HG02678 (cell line): ENCODE measurements around the gene SOX8.

ENCODE experiments used
- ATAC-seq: cut with Tn5 transposase; IDR thresholded peaks from one replicate; pipeline ENCODE4 v1.9.1; 2021; ENCODE audit warnings: mild to moderate bottlenecking, moderate library complexity; ENCODE audit not compliant: unreplicated experiment

The SOX8 gene

DNA sequence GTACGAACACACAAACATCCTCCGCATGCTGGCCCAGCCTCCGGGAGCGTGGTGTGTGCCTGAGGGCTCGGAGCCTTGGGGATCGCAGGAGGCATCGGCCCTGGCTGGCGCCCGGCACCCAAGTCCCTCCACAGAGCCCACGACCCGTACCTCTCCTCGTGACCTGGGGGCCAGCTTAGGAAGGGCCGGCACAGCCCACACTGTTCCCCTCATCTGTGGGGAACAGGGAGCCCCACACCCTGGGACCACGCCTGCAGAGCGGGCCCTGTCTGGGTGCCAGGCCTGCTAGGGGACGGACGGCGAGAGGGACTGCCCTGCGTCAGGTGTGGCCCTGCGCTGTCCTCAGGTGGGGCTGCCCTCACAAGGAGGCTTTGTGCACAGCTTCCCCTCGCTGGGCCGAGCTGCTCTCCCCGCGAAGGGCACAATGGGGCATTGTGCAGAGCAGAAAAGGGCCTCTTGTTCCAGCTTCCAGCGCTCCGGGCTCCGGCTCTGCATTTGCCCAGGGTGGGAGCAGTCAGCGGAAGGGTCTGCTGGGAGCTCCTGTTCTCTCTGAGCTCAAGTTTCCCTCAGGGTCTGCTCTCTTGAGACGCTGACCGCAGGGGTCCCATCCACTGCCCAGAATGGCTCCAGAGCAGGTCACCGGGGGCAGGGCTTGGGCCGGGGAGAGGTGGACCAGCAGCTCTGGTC, 9.1 kb upstream of the SOX8 start:
- no peak for ATAC-seq

GRCh38 chr16:973366-973765, 8.2 kb upstream of the SOX8 start:
- ATAC-seq: no peak

GRCh38 chr16:974001-974601, 7.5 kb upstream of the SOX8 start:
- no peak for ATAC-seq

GRCh38 chr16:974611-975261, 6.8 kb upstream of the SOX8 start:
- no peak for ATAC-seq

DNA sequence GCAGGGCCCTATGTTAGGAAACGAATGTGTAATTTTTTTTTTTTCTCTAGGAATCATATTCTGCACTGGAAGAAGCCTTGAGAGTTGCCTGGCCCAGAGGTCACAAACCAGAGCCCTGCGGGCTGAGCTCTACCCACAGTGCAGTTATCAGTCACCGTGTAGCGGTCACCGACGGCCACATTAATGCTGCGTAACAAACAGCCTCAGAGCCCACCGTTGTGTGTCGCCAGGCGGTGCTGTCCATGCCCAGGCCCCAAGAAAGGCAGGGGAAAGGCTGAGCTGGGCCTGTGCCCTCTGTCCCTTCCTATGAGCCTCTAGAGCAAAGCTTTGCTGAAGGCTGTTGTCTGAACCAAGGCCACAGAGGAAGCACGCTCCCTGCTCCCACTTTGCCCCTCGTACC, 6.3 kb upstream of the SOX8 start:
- ATAC-seq: no peak

GRCh38 chr16:976389-976931, 5.1 kb upstream of the SOX8 start:
- no peak for ATAC-seq

DNA sequence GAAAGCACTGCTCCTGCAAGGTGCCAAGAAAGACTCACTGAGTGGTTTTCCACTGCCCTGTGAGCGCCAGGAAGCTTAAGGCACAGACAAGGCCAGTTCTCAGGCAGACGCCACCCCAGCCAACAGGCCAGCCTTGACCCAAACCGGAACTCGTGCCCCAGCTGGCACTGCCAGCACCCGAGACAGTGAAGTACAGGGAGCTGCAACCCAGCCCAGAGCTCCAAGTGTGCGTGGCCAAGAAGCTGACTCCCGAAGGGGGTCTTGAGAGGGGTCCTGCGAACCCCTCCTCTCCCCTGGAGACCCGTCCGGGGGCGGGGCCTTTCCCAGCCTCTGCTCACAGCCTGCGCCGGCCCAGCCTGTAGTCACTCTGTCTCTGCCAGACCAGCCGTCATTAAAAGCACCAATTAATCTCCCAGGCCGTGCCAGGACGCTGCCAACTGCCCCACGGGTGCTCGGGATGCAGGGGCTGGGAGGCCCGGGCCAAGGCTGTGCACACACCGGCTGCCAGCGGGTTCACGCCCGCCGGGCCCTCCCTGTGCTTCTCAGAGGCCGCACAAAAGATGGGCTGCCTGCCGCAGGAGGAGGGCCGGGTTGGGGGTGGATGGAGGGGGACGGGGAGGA, 4.4 kb upstream of the SOX8 start:
- no peak for ATAC-seq

GRCh38 chr16:977896-978295, 3.7 kb upstream of the SOX8 start:
- ATAC-seq: no peak

DNA sequence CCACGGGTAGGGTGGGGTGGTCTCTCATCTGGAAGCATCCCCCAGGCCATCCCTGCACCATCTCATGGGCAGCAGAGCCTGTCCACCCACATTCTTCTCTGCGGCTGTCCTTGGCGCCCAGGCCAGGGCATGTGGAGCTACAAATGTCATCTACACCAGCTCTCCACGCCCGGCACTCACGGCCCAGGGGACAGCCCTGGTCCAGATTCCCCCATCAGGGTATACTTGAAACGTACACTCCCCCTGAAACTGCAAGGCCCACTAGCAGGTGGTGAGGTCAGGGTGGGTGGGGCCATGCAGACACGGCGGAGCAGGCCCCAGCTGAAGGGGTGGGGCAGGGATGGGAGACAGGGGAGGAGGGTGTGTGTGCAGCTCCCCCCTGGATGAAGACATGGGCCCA, 3.2 kb upstream of the SOX8 start:
- no peak for ATAC-seq

- ATAC-seq: no peak
Measured at GRCh38 chr16:979147-979546, 2.4 kb upstream of the SOX8 start.

GRCh38 chr16:979859-980594, 1.5 kb upstream of the SOX8 start:
- ATAC-seq: no peak

DNA sequence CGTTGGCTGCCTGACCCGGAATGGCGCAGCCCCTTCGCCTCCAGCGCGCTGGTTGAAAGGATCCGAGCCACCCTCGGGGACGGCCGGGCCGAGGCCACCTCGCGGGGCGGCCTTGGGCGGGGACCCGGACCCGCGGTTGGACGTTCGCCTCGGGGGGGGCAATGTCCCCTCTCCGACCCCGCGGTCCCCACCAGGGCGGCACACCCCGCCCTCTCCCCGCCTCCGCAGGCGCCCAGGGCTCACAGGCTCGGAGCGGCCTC, 1.0 kb upstream of the SOX8 start:
- no peak for ATAC-seq

GRCh38 chr16:982145-983043, 824 bp downstream of the SOX8 start:
- ATAC-seq: no peak

DNA sequence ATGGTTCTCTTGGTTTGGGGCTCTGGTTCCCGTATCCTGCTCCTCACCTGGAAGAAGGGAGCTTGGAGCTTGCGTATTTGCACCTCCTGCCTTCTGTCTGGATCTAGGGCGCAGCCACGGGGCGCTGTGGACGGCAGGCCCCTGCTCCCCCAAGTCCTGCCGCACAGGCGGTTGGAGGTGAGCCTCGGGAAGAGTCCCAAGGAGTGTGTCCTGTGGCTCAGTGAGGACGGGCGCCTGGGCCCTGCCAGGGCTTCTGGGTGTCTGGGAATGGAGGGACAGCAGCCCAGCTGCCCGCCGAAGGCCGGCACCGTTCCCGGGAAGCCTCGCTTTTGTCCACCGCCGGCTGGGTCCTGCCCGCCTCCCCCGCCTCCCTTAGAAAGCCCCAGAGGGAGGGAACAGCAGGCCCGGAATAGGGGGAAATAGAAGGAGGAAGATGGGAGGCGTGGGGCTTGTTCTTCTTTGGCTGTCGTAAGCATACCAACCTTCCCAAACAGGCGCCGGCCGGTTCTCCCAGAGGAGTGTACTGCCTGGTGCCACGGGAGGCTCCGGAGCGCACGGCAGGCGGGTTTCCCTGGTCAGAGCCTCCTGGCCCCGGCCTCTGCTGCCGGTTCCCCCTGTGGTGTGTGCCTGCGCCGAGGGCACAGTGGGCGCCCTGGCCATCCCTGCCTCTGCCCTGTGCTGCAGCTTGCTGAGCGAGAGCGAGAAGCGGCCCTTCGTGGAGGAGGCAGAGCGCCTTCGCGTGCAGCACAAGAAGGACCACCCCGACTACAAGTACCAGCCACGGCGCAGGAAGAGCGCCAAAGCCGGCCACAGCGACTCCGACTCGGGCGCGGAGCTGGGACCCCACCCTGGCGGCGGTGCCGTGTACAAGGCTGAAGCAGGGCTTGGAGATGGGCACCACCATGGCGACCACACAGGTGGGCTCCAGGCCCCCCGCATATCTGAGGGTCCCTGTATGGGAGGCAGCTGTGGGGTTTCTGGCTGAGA, 1.8 kb downstream of the SOX8 start:
- no peak for ATAC-seq

DNA sequence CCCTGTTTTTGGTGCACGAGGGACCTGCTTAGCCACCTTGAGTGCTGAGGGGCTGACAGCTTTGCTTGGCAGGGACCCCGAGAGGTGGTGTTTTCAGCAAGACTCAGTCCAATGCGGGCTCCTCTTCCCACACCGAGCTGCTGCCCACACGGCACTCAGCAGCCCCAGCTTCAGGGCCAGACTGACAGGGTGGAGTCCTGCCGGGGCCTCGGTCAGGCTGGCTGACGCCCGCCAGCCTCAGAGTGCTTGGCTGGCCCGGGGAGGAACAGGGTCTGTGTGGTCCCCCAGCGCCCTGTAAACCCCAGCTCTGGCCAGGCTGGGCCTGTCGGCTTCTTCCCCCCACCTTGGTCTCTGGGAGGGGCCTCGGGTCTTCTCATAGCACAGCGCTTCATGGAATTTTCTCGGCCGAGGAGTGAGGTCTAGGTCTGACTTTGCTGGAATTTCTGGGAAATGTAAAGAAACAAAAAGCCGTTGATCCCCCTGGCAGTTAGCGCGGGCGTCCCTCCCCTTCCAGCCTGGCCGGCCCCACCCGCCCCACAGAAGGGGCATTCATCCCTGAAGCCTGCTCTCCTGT, 2.6 kb downstream of the SOX8 start:
- no peak for ATAC-seq

- no peak for ATAC-seq
Measured at GRCh38 chr16:984736-985636, 3.4 kb downstream of the SOX8 start.

GRCh38 chr16:985646-986400, 4.3 kb downstream of the SOX8 start:
- ATAC-seq: no peak
